ENCODE results near the gene SNX20.
A peak's percentile ranks its signal among the peaks of the same experiment; 100 is the strongest.

The SNX20 gene

GRCh38 chr16:50681021-50681885 lies at the start of gene SNX20:
Gene SNX20, minus strand, starts transcription at chr16:50681312. Its CDS starts 3,786 bp downstream, at chr16:50677526.
- no peak for DNase-seq

GRCh38 chr16:50724306-50724705 lies 43.2 kb upstream of the SNX20 start:
- no peak for DNase-seq

- no peak for DNase-seq
These were observed 41.8 kb upstream of the SNX20 start for GRCh38 chr16:50722960-50723359.

GRCh38 chr16:50722405-50722737 lies 41.3 kb upstream of the SNX20 start:
- DNase-seq, result no peak

- DNase-seq, result no peak
These were observed 40.7 kb upstream of the SNX20 start for GRCh38 chr16:50721549-50722404.

GRCh38 chr16:50719401-50720337 lies 38.6 kb upstream of the SNX20 start:
- no peak for DNase-seq

DNA sequence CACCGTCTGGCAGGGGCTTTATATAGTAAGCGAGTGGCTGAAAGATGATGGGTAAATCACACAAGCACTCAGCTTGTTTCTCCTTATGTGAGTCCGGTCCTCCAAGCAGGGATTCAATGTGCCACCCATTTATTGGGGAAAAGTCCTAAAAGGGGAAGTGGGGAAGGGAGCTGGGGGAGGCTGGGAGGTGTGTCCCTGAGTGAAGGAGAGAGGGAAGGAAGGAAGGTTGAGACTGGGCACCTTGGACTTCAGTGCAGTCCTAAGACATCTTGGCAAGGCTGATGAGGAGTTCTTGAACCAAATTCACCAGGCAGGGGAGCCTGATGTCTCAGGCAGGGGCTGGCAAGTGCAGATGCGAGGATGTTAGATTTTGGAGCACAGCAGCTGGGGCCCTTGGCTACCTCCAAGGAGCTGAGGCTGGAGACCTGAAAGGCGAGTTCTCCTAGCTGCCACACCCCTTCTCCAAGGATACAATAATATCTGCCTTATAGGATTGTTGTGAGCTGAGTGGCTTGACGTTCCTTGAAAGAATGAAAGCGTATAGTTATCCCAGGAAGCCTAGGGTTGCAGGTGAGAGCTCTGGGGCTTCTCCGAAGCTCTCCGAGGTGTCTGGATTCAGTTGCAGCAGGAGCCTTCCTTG lies 37.8 kb upstream of the SNX20 start:
- no peak for DNase-seq

DNA sequence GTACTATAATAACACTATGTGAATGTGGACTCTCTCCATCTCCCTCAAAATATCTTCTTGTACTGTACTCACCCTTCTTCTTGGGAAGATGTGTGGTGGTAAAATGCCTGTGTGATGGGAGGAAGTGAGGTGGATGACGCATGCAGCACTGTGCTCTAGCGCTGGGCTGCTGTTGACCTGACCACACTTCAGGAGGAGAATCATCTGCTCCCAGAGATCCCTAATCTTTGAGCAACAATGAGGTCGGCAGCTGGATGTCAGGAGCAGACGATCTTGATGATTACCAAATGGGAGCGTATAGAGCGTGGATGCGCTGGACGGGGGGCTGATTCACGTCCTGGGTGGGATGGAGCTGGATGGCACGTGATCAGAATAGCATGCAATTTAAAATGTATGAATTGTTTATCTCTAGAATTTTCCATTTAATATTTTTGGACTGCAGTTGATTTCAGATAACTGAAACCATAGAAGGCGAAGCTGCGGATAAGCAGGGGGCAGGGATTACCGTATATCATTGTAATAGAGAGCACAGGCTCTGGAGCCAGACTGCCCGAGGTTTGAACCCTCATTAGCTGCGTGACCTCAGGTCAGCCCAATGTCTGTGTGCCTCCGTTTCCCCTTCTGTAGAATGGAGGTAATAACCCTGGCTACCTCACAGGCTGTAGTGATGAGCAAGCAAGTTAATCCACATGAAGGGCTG lies 37.1 kb upstream of the SNX20 start:
- peak; percentile 58 for DNase-seq

- DNase-seq, result no peak
These were observed 36.4 kb upstream of the SNX20 start for GRCh38 chr16:50717494-50717893.

DNA sequence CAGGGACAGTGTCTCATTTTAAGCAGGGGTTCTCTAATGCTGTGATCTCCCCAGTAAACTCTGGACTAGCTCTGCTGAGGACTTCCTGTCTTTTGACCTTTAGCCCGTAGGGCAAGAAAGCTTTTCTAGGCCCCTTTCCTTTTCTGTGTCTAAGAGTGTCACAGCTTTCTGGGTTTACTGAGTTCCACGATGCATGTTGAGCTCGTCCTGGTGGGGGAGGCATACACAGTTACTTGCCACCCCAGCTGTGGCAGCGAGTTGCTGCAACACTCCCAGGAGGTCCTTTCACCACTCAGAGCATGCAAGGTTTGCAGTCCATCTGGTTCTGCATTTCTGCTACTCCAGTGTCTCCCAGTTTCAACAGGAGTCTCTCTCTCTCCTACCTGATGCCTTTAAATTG lies 36.0 kb upstream of the SNX20 start:
- DNase-seq, result no peak

DNA sequence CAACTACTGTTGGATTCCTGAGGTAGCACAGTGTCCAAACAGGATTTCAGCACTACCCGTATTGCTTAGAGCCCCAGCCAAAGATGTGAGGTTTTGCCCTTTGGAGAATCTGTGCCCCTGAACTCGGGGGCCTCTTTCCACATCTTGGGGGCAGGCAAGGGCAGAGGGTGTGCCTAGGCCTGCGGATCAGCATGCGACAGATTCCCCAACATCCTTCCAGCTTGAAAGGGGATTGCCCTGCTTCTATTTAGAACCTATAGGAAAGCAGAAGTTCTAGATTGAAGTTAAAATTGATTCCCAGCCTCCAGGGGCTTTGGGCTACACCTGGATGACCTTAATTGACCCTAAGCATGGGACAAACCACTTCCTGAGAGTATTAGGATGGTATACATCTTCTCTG lies 31.8 kb upstream of the SNX20 start:
- DNase-seq, result no peak

DNA sequence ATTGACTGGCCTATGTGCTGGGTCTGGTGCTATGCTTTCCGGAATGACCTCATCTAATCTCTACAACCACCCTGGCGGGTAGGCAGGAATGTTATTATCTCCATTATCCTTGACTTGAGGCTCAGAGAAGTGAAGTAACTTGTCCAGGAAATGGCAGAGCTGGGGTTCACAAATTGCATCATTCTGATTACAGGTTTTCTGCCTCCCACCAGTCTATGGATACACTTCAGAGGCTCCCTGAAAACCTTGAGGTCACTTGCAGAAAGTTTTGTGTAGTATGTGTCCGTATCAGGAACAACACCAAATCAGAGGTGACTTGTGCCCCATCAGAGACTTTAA lies 31.4 kb upstream of the SNX20 start:
- DNase-seq, result peak; percentile 35

- no peak for DNase-seq
These were observed 30.9 kb upstream of the SNX20 start for GRCh38 chr16:50711862-50712559.

GRCh38 chr16:50711040-50711439 lies 29.9 kb upstream of the SNX20 start:
- DNase-seq, result no peak

DNA sequence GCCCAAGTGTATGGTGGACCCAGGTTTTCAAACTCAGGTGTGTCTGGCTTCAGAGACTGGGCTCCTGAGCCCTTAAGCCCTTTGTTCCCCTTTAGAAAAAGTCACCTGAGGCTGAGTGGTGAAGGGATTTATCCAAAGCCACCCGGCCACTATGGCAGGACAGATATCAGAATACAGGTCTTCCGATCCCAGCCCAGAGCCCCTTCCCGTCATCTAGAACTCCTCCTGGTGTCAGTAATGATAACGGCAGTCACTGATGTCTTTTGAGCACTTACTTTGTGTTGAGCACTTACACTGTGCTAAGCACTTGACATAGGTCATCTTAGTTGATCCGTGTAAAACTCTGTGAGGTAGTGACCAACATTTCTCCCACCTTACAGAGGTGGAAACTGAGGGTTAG lies 28.9 kb upstream of the SNX20 start:
- no peak for DNase-seq

DNA sequence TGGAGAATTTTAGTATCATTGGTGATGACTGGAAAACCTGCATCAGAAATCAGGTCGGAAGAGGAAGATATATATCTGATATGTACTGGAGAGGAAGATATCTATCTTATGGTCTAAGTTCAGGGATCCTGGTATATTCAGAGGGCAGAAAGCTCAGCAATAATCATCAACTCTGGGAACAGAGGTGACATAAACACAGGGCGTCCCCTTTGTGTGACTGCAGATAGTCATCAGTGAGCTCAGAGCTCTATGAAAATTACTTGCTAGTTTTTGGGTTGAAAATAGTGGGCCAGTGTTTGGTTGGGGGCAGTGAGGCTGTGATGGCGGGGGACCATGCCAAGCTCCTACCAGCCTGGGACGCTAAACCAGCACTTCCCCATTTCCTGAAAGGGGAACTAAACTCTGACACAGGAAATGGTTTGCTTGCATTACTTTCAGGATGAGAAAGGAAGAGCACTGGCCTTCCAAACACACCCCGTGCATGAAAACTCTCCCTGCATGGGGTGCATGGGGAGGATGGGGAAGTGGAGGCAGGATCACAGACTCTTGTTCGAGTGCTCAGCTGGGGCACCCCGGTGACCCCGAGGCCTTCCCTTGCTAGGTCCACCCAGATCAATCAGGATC lies 28.1 kb upstream of the SNX20 start:
- no peak for DNase-seq

DNA sequence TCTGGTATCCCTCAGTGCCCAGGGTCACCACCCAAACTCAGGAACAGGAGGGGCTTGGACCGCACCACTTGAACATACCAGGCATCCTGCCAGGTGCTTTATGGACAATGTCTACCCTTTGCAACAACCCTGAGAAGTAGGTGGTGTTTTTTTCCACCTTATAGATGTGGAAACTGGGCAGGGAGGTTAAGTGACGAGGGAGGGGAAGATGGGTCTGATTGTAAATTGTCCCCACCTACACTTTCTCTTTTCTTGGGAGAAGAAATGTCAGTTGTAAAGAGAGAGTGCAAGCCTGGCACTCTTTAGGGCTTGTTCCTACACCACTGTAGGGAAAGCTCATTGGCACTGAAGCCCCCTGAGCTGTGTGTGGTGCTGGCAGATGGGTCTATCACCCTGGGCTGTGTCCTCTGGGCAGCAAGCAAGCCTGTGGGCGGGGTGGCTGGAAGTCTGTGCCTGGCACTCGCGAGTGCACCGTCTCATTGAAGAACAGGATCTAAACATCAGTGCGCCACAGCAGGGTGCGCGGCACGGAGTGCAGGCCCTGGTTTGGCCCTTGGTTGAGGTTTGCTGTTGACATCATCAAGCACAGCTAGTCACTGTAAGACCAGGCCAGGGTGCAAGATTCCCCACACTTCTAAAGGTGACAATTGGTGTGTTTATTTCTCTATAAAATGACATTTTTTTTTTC lies 27.4 kb upstream of the SNX20 start:
- DNase-seq, result no peak

- no peak for DNase-seq
These were observed 25.1 kb upstream of the SNX20 start for GRCh38 chr16:50706250-50706649.

GRCh38 chr16:50705436-50706110 lies 24.5 kb upstream of the SNX20 start:
- DNase-seq, result no peak

DNA sequence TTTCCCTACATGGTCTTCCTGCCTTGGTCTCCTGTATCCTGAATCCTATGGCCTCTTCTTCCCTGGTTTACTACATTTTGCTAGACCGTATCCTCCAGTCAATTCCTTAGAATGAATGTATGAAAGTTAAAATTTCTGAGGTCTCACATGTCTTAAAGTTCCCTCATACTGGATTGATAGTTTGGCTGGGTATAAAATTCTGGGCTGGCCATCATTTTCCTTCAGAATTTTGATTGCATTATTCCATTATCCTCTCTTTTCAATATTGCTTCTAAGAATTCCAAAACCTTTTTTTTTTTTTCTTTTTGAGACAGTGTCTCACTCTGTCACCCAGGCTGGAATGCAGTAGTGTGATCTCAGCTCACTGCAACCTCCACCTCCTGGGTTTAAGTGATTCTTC lies 23.1 kb upstream of the SNX20 start:
- DNase-seq, result no peak
